DMS 273 (cell line): ENCODE measurements around the gene BPGM.
A peak's percentile ranks its signal among the peaks of the same experiment; 100 is the strongest.
"Not testable (repeated sequence)": the region's sequence is repeated elsewhere in the genome, so short reads cannot be mapped to it uniquely, and the experiment has no call there.

Experiments
- DNase-seq: peaks from one replicate; lab custom pipeline; 2025; ENCODE audit not compliant: unreplicated experiment; lab: John Stamatoyannopoulos, UW

BPGM gene

GRCh38 chr7:134662166-134662870, 15.7 kb downstream of the BPGM start:
- DNase-seq: no peak

DNA sequence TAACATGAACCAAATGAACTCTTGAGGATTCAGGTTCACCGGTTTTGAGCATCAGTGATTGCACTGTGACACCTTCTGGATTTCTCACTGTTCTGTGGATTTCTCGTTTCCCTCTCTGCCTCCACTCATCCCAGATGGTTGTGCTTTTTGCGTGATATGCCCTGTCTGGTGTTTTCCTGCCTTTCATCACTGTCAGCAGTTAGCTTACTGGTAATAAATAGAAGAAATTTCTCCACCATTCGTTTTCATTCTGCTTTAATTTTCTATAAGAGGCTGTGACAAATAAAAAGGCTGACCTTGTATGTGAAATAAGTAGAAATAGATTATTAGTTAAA, 16.2 kb downstream of the BPGM start:
- no peak for DNase-seq

DNA sequence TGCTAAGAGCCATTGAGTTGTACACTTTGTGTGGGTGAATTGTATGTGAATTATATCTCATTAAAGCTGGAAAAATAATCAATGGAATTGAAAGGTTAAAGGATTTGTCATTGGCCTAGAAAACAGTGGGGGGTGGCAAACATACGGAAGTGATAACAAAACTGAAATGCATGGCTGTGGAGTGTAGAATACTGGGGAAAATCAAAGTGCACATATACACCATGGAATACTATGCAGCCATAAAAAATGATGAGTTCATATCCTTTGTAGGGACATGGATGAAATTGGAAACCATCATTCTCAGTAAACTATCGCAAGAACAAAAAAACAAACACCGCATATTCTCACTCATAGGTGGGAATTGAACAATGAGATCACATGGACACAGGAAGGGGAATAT, 18.4 kb downstream of the BPGM start:
- DNase-seq: not testable (repeated sequence)

DNA sequence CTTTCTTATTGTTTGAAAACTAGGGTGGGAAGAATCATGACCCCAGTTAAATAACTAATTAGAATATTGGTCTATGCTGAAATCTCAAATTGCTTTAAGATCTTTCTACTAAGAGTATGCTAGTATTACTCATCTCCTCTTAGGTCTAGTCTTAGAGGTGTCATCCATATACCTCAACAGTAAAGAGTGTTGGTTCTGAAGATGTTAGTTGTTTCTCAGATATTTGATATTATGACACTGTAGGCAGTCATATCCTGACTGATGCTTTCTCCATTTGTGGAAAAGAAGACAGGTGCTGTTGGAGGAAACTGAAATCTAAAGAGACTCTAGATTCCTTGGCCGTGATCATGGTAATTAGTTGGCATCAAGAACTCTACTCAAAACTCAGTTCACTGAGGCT, 21.2 kb downstream of the BPGM start:
- no peak for DNase-seq

DNA sequence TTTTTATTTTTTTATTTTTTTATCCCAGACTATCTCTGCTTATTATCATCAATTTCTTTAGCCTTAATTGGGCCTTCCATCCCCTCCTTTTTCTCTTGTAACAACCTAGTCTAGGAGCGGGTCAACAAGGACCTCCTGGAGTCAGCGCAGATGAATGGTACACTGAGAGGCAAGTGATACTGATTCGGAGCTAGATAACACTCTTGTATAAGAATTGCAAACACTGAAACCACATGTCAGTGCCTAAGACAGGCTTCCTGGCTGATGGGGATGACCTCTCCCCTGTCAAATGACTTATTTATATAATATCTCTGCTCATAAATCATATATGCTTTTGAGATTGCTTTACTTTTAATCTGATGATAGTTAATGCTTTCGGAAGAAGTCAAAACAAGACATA, 22.7 kb downstream of the BPGM start:
- no peak for DNase-seq

- peak; percentile 37 for DNase-seq
Observed at GRCh38 chr7:134669845-134670373, 23.3 kb downstream of the BPGM start.

DNA sequence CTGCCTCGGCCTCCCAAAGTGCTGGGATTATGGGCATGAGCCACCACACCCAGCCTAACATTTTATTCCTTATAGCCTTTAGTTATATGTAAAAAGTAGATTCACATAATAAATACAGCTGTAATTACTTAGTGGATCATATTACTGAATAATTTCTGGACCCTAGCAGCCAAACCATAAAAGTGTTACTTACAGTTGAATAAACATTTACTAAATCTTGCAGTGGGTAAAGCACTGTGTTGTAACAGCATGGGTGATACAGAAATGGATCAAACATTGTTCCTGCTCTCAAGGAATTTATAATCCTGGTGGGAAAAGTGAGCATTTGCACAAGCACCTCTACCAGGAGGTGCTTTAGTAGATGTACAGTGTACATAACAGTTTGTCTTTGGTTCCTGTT, 25.0 kb downstream of the BPGM start:
- DNase-seq: no peak

GRCh38 chr7:134674424-134674823, 27.8 kb downstream of the BPGM start:
- DNase-seq: no peak

- no peak for DNase-seq
Observed at GRCh38 chr7:134676743-134677142, 30.1 kb downstream of the BPGM start.

GRCh38 chr7:134678115-134678514, 31.5 kb downstream of the BPGM start:
- no peak for DNase-seq

GRCh38 chr7:134679006-134679405, 32.4 kb downstream of the BPGM start:
- DNase-seq: no peak

DNA sequence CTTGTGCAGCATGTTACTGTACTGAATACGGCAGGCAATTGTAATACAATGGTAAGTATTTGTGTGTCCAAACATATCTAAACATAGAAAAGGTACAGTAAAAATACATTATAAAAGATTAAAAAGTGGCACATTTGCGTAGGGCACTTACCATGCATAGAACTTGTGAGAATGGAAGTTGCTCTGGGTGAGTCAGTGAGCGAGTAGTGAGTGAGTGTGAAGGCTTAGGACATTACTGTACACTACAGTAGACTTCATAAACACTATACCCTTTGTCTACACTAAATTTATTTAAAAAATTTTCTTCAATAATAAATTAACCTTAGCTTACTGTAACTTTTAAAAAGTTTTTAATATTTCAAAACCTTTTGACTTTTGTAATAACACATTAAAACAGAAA, 37.5 kb downstream of the BPGM start:
- no peak for DNase-seq

DNA sequence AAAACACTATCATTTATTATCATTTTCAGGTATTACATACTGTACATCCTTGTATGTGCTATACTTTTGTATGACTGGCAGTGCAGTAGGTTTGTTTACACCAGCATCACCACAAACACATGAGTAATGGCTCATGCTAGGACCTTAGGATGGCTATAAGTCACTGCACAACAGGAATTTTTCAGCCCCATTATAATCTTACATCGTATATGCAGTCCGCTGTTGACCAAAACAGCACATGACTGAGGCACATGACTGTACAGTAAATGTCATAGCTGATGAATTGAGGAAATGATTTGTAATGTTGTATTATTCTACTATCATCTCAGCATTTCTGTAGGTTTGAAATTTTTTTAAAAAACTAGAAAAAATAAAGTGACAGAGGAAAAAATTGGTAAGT, 38.6 kb downstream of the BPGM start:
- no peak for DNase-seq

DNA sequence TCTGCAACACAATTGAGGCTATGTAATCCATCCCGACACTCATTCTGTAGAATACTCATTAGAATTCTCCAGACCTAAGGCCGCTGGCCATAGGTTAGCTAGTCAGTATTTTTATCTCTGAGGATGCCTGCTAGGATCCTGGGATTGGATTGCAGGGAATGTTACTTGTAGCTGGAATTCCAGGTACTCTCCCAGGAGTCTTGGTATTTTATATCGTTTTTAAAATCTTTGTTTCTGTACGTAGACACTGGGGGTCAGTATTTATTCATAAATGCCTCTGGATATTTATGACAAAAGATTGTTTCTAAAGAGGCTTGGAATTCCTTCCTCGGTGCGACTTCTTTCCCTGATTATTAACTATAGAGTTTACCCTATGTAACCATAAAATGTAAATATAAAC, 40.1 kb downstream of the BPGM start:
- DNase-seq: peak; percentile 54

GRCh38 chr7:134689550-134689949, 42.9 kb downstream of the BPGM start:
- DNase-seq: not testable (repeated sequence)

GRCh38 chr7:134690016-134690415, 43.4 kb downstream of the BPGM start:
- peak; percentile 67 for DNase-seq

- no peak for DNase-seq
Observed at GRCh38 chr7:134690614-134691504, 44.2 kb downstream of the BPGM start.

GRCh38 chr7:134691546-134692343, 45.1 kb downstream of the BPGM start:
- DNase-seq: no peak

- no peak for DNase-seq
Observed at GRCh38 chr7:134692344-134692705, 45.7 kb downstream of the BPGM start.

DNA sequence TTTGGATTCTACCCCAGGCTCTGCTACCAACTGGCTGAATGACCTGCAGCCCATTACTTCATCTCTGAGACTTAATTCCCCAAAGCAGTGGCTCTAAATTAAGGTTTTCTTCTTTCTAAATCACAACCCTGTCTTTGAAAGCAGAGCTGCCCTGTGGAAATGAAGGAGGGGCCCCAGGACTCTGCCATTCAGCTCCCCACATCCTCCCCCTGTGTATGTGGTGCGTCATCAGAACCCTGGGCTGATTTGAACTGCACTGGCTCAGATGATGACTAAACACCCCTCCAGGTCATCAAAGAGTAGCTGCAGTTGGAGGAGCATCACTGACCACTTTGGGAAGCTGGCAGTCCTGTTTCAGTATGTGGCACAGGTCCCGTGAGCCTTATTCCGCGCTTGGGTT, 46.6 kb downstream of the BPGM start:
- DNase-seq: no peak

DNA sequence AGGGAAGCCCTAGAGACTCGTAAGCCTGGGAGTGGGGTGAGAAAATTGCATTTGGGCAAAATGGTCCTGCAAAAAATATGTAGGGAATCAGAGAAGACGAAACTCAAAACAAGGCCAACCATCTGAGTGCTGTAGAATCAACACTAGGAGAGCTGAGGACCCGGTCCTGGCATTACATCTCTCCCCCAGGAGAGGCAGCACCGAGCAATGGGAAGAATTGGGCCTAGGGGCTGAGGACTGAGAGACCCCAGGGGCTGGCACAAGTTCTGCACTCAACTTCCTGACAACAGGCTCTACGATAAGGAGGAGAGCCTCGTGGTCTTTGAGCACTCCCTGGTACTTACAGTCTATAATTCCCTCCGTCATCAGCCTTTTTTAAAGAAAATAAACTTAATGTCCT, 47.6 kb downstream of the BPGM start:
- DNase-seq: peak; percentile 35

DNA sequence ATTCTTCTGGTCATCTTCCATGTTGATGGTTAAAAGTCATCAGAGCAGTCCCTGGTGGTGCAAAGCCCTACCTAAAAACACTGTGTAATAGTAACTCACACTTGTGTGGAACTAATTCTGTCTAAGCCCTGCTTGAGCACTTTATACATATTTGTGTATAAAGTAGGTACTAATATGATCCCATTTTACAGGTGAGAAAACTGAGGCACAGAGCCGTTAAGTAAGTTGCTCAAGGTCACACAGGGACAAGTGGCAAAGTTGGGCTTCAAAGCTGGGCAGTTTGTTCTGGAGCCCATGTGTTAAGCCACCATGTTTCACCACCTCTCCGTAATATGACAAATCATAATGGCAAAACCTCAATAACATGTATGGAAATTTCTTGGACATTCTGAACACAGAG, 48.1 kb downstream of the BPGM start:
- DNase-seq: no peak
